Activated naive CD8-positive, alpha-beta T cell treated with anti-CD3 and anti-CD28 coated beads, Interleukin-2, amount 50 U/mL, for 24 hours (primary cell): ENCODE results near the gene PGA3.
A peak's percentile ranks its signal among the peaks of the same experiment; 100 is the strongest.
"Not testable (repeated sequence)": the region's sequence is repeated elsewhere in the genome, so short reads cannot be mapped to it uniquely, and the experiment has no call there.

Experiments used
- ATAC-seq: fragments of 150-1000 bp; cut with Tn5 transposase; one replicate; pipeline ENCODE4 v1.10.0; 2021
- DNase-seq: peaks from one replicate; pipeline ENCODE4 v3.0.0; 2021
- H3K27ac Mint-ChIP-seq: one replicate; pipeline ENCODE4 v1.8.0; 2021; ENCODE audit warnings: mild to moderate bottlenecking, mixed read lengths
- H3K27me3 Mint-ChIP-seq: one replicate; pipeline ENCODE4 v1.8.0; 2021; ENCODE audit warnings: mixed read lengths
- H3K36me3 Mint-ChIP-seq: one replicate; pipeline ENCODE4 v1.8.0; 2021; ENCODE audit warnings: low read depth, mixed read lengths
- H3K4me1 Mint-ChIP-seq: one replicate; pipeline ENCODE4 v1.8.0; 2021; ENCODE audit warnings: mixed read lengths
- H3K4me3 Mint-ChIP-seq: one replicate; pipeline ENCODE4 v1.8.0; 2021; ENCODE audit warnings: mild to moderate bottlenecking, moderate library complexity, mixed read lengths
- H3K9me3 Mint-ChIP-seq: one replicate; pipeline ENCODE4 v1.8.0; 2021; ENCODE audit warnings: mixed read lengths

PGA3 gene

DNA sequence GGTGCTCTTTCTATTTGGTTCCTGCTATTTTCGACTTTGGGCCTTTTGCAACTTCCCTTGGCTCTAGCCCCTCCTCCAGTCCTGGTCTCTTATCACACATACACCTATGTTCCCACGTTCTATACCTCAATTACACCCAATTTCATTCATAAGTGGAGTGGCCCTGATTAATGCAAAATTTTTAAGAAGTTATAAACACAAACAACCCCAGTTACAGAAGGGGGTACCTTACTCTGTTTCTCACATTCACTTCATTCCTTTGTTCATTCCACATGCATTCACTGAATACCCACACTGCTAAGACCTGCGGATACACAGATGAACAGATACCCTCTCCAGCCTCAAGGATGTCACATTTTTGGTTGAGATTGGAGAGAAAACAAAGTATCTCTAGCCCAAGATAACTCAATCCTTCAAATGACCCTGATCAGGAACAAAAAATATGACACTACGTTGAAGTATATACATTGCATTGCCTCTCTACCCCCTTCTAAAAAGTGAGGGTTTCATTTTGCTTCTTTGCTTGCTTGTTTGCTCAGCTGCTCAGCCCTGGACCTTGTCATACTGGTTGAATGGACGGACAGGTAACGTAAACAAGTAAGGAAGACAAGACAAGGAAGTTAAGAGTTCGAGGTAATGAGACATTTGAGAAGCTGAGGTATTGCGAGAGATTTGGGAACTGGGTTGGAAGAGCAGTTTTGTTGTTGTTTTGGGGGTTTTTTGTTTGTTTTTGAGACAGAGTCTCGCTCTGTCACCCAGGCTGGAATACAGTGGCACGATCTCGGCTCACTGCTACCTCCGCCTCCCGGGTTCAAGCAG lies 38.5 kb upstream of the PGA3 start:
- Mint-ChIP-seq H3K4me1 (peaks cover 63% of the 10 kb centered on the region), H3K4me3 (peak overlapping the region; percentile 25), H3K27ac (peak overlapping the region; percentile 83)

DNA sequence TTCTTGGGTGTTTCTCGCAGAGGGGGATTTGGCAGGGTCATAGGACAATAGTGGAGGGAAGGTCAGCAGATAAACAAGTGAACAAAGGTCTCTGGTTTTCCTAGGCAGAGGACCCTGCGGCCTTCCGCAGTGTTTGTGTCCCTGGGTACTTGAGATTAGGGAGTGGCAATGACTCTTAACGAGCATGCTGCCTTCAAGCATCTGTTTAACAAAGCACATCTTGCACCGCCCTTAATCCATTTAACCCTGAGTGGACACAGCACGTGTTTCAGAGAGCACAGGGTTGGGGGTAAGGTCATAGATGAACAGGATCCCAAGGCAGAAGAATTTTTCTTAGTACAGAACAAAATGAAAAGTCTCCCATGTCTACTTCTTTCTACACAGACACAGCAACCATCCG lies 37.5 kb upstream of the PGA3 start:
- DNase-seq, H3K36me3 Mint-ChIP-seq, ATAC-seq, H3K27ac Mint-ChIP-seq, H3K9me3 Mint-ChIP-seq, H3K27me3 Mint-ChIP-seq, H3K4me3 Mint-ChIP-seq: not testable (repeated sequence)
- peaks cover 53% of the 10 kb centered on the region for H3K4me1 Mint-ChIP-seq

More for the DNA sequence above, 38.5 kb upstream of the PGA3 start:
- H3K27me3 Mint-ChIP-seq, result no peaks in the 10 kb centered on the region
- H3K36me3 Mint-ChIP-seq, result no peaks in the 10 kb centered on the region
- peaks cover 3% of the 10 kb centered on the region for H3K9me3 Mint-ChIP-seq
- DNase-seq (no peak), ATAC-seq (no peak)

DNA sequence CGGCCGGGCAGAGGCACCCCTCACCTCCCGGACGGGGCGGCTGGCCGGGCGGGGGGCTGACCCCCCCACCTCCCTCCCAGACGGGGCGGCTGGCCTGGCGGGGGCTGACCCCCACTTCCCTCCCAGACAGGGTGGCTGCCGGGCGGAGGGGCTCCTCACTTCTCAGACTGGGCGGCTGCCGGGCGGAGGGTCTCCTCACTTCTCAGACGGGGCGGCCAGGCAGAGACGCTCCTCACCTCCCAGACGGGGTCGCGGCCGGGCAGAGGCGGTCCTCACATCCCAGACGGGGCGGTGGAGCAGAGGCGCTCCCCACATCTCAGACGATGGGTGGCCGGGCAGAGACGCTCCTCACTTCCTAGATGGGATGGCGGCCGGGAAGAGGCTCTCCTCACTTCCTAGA lies 37.0 kb upstream of the PGA3 start:
- H3K4me3 Mint-ChIP-seq, ATAC-seq, H3K27me3 Mint-ChIP-seq, H3K36me3 Mint-ChIP-seq, H3K9me3 Mint-ChIP-seq, DNase-seq, H3K27ac Mint-ChIP-seq: not testable (repeated sequence)
- peaks cover 52% of the 10 kb centered on the region for H3K4me1 Mint-ChIP-seq

DNA sequence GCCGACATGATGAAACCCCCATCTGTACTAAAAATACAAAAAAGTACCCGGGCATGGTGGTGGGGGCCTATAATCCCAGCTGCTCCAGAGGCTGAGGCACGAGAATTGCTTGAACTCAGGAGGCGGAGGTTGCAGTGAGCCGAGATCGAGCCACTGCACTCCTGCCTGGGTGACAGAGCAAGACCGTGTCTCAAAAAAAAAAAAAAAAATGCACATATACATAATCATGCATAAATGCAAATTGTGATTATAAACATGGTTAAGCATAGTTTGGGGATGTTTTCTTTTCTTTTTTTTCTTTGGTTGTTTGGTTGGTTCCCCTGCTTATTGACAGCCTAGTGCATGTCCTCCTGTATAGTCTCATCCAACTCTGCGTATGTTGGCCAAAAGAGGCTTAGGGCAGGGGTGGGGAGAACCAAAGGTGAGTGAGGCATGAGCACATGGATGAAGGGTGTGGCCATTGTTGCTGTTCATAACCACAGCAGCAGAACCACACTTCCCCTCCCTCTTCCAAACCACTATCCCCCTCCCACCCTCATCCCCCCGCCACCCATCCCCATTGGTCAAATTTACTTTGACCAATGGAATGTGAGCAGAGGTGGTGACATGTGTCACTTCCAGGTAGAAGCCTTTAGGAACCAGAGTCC lies 35.1 kb upstream of the PGA3 start:
- Mint-ChIP-seq H3K4me3 (no peak overlapping the region), H3K27ac (no peak overlapping the region), H3K27me3 (no peaks in the 10 kb centered on the region), H3K9me3 (peaks cover 3% of the 10 kb centered on the region), H3K4me1 (peaks cover 49% of the 10 kb centered on the region), H3K36me3 (no peaks in the 10 kb centered on the region)
- ATAC-seq, result no peak
- DNase-seq, result no peak

DNA sequence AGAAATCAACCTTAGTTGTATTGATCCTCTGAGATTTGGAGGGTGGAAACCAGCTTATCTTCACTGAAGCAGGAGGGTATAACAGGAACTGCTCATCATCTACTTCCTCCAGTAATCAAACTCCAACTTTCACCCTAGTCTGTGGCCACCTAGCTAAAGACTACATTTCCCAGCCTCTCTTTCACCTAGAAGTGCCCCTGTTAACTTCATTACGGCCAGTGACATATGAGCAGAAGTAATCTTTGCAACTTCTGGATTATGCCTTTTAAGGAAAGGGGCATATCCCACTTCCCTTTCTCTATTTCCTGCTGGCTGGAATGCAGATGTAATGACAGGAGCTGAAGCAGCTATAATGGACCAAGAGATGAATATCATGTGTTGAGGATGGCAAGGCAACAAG lies 34.5 kb upstream of the PGA3 start:
- Mint-ChIP-seq H3K4me3 (no peak overlapping the region), H3K36me3 (no peaks in the 10 kb centered on the region), H3K4me1 (peaks cover 45% of the 10 kb centered on the region), H3K27me3 (no peaks in the 10 kb centered on the region), H3K9me3 (peaks cover 3% of the 10 kb centered on the region), H3K27ac (no peak overlapping the region)
- DNase-seq, result no peak
- ATAC-seq, result no peak

DNA sequence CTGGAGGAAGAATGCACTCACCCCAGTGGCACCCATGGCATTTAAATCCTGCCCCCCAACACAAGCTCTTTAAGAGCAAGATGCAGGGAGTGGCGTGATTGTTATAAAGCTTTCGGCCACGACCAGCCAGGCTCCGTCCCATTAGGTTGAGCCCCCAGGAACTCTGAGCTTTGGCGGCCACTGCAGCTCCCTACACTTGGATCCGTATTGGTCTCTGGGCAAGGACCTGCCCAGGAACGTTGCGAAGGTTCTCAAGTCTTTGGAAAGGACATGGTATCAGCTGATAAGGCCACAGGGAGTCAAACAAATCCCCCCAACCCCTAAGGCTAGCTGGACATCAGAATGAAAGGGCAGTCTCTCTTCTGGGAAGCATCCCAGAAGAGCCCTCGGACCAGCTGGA lies 32.7 kb upstream of the PGA3 start:
- ATAC-seq, result no peak
- DNase-seq, result no peak
- H3K4me3 Mint-ChIP-seq, result no peak overlapping the region
- peaks cover 28% of the 10 kb centered on the region for H3K4me1 Mint-ChIP-seq
- peaks cover 3% of the 10 kb centered on the region for H3K9me3 Mint-ChIP-seq
- no peaks in the 10 kb centered on the region for H3K27me3 Mint-ChIP-seq
- H3K27ac Mint-ChIP-seq, result no peak overlapping the region
- no peaks in the 10 kb centered on the region for H3K36me3 Mint-ChIP-seq

DNA sequence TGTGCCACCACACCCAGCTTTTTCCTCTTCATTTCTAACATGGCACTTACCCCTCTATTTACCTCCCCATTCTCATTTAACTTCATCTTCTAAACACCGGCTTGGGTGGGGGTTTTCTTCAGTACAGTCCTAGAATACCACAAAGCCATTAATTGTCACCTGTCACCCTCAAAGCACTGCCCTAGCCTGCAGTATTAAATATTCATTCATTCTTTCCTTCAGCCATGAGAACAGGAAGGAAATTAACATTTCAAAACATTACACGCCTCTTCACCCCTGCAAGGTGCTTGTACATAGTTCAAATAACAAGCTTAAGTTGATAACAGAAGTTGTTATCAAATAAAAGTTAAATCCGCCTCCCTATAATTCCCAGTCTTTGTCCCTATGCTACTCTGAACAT lies 31.4 kb upstream of the PGA3 start:
- peaks cover 28% of the 10 kb centered on the region for H3K4me1 Mint-ChIP-seq
- ATAC-seq, result no peak
- H3K27ac Mint-ChIP-seq, result peak overlapping the region; percentile 24
- DNase-seq, result no peak
- H3K27me3 Mint-ChIP-seq, result peaks cover 3% of the 10 kb centered on the region
- no peak overlapping the region for H3K4me3 Mint-ChIP-seq
- peaks cover 3% of the 10 kb centered on the region for H3K9me3 Mint-ChIP-seq
- no peaks in the 10 kb centered on the region for H3K36me3 Mint-ChIP-seq

DNA sequence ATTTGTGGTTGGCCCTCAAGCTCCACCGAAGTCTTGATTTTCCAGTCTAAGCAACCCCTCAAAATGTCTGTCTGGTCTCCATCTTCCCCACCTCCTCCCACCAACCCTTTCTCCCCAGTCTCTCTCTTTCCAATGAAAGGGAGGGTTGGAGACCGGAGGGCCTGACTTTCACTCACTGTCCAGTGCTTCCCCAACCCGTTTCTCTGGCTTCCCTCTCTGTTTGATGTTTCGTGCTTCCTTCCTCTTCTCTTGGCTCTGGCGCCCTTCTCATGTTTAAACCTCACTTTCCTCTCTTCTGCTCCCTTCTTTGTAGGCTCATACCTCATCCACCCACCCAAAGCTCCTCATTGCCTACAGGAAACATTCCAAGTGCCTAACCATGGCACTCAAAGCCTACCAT lies 31.0 kb upstream of the PGA3 start:
- DNase-seq, result no peak
- no peaks in the 10 kb centered on the region for H3K36me3 Mint-ChIP-seq
- H3K9me3 Mint-ChIP-seq, result peaks cover 3% of the 10 kb centered on the region
- H3K27ac Mint-ChIP-seq, result peak overlapping the region; percentile 3
- no peak overlapping the region for H3K4me3 Mint-ChIP-seq
- H3K27me3 Mint-ChIP-seq, result peaks cover 3% of the 10 kb centered on the region
- peaks cover 26% of the 10 kb centered on the region for H3K4me1 Mint-ChIP-seq
- no peak for ATAC-seq

DNA sequence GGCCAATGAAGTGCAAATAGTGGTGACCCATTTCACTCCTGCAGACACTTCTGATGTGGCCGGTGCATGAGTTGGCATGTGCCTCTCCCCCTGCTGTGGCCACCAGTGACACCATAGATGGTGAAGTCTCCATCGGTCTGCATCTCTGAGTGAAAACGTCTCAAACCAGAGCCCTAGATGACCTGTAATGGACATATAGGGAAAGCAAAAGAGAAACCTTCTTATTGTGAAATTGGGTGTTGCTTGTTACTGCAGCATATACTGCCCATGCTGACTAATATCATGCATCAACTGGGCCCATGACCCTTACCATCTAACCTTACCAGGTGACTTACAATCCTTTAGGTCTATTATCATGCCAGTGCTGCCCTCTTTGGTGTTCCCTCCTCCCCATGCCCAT lies 30.4 kb upstream of the PGA3 start:
- no peak overlapping the region for H3K4me3 Mint-ChIP-seq
- peak overlapping the region; percentile 3 for H3K27ac Mint-ChIP-seq
- H3K27me3 Mint-ChIP-seq, result peaks cover 3% of the 10 kb centered on the region
- H3K36me3 Mint-ChIP-seq, result no peaks in the 10 kb centered on the region
- peaks cover 21% of the 10 kb centered on the region for H3K4me1 Mint-ChIP-seq
- ATAC-seq (no peak), DNase-seq (no peak)
- H3K9me3 Mint-ChIP-seq, result no peaks in the 10 kb centered on the region

DNA sequence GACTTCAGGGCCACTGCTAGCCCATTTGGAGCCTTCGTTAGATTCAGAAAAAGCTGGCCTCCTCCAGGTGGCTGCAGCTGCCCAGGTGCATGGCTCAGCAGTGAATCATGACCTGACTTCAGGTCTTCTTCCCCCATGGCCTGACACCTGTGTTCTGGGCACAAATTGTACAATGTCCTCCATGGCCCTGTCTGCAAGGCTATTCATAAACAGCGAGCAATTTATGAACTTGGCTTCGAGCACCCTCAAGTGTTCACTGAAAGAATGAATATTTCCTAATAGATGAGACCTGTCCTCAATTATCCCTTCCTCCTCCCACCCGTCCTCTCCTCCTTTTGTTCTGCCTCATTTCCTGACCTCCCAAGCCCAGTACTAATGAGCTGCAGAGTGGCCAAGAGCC lies 29.9 kb upstream of the PGA3 start:
- Mint-ChIP-seq H3K9me3 (no peaks in the 10 kb centered on the region), H3K4me1 (peaks cover 16% of the 10 kb centered on the region), H3K27ac (no peak overlapping the region), H3K27me3 (peaks cover 3% of the 10 kb centered on the region), H3K4me3 (no peak overlapping the region), H3K36me3 (no peaks in the 10 kb centered on the region)
- no peak for DNase-seq
- ATAC-seq, result no peak

DNA sequence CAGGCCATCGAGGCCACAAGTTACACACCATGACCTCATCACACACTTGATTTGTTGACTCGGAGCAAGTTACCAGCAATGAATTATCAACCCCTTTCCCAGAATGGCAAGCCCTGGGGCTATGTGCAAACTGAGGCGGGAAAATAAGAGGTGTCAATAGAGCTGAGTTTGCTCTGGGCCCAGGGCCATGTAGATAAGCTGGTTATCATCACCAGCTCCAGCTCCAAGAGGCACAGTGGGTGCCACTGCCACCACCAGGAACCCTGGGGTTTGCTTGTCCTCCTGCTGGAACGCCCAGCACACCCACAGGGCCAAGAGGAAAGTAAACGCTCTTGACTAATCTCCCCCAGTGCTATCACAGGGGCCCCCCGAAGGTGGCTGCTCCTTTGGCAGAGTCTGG lies 29.0 kb upstream of the PGA3 start:
- ATAC-seq, result no peak
- Mint-ChIP-seq H3K4me1 (peaks cover 12% of the 10 kb centered on the region), H3K27me3 (peaks cover 6% of the 10 kb centered on the region), H3K9me3 (no peaks in the 10 kb centered on the region), H3K4me3 (no peak overlapping the region), H3K36me3 (no peaks in the 10 kb centered on the region), H3K27ac (no peak overlapping the region)
- DNase-seq, result no peak

DNA sequence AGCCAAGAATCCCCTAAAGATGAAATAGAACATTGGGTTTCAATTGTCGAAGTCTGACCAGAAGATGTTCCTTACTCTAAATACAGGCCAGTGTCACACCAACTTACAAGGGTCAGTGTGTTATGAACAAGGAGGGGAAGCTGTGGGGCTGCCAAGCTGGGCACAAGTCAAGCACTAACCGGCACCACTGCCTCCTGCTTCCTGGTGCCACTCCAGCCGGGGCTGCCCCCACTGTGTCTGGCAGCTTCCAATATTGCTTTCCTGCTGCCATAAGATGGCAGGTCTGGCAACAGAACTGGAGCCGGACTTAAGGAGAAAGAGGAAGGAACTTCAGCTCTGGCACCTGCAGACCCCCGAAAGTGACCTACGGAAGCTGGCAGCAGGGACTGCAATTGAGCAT lies 28.4 kb upstream of the PGA3 start:
- Mint-ChIP-seq H3K4me1 (peaks cover 12% of the 10 kb centered on the region), H3K36me3 (no peaks in the 10 kb centered on the region), H3K9me3 (no peaks in the 10 kb centered on the region), H3K27me3 (peaks cover 9% of the 10 kb centered on the region), H3K27ac (no peak overlapping the region), H3K4me3 (no peak overlapping the region)
- no peak for DNase-seq
- no peak for ATAC-seq

DNA sequence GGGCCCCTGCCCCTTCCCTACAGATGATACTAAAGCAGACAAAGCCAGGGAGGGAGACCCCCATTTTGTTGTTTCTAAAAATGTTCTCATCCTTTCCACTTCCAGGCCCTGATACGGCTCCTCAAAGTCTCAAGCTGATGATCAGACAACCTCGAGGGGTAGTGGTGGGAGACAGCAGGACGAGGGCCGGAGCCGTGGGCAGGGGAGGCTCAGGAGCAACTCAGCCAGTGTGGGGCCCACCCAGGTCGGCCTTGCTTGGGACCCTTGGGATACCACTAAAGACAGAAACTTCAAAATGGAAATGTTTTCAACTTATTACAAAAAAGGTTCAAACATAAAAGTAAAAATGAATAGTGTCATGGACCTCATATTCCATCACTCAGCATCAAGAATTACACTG lies 26.9 kb upstream of the PGA3 start:
- H3K27me3 Mint-ChIP-seq, result peaks cover 9% of the 10 kb centered on the region
- DNase-seq, result no peak
- H3K4me3 Mint-ChIP-seq, result no peak overlapping the region
- no peak overlapping the region for H3K27ac Mint-ChIP-seq
- no peak for ATAC-seq
- no peaks in the 10 kb centered on the region for H3K9me3 Mint-ChIP-seq
- no peaks in the 10 kb centered on the region for H3K36me3 Mint-ChIP-seq
- peaks cover 12% of the 10 kb centered on the region for H3K4me1 Mint-ChIP-seq

DNA sequence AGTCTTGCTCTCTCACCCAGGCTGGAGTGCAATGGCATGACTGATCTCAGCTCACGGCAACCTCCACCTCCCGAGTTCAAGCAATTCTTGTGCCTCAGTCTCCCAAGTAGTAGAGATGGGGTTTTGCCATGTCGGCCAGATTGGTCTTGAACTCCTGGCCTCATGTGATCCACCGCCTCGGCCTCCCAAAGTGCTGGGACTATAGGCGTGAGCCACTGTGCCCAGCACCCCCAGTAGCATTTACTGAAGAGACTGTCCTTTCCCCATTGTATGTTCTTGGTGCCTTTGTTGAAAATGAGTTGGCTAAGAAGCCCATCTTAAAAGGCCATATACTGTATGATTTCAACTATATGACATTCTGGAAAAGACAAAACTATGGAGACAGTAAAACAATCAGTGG lies 23.1 kb upstream of the PGA3 start:
- H3K27me3 Mint-ChIP-seq, H3K36me3 Mint-ChIP-seq, H3K4me3 Mint-ChIP-seq, ATAC-seq, H3K4me1 Mint-ChIP-seq, DNase-seq, H3K27ac Mint-ChIP-seq, H3K9me3 Mint-ChIP-seq: not testable (repeated sequence)

DNA sequence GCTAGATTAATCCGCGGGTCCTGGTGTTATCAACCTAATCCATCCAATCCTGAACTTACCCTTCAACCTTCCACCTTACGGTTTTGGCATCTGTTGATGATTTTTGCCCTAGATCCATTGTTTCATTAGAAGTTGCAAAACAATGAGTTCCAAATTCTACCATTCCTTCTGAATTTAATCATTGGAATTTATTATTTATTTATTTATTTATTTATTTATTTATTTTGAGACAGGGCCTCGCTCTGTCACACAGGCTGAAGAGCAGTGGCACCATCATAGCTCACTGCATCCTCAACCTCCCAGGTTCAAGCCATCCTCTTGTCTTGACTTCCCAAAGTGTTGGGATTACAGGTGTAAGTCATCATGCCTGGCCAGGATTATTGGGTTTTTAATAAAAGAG lies 21.8 kb upstream of the PGA3 start:
- no peak for ATAC-seq
- DNase-seq, result no peak
- Mint-ChIP-seq H3K36me3 (no peaks in the 10 kb centered on the region), H3K4me3 (no peak overlapping the region), H3K27me3 (peaks cover 6% of the 10 kb centered on the region), H3K27ac (no peak overlapping the region), H3K4me1 (no peaks in the 10 kb centered on the region), H3K9me3 (no peaks in the 10 kb centered on the region)
